ENCODE results near the gene SLC22A4. TPM values are rescaled to one million over a fixed set of nuclear protein-coding genes. Genes with fewer than 3 reads are reported as not detected.

Gene SLC22A4
- polyA plus RNA-seq, 1 donor (not counting 4 experiments of a cell fraction or from before 2014, with no cell fraction given): 1.4 TPM

DNA sequence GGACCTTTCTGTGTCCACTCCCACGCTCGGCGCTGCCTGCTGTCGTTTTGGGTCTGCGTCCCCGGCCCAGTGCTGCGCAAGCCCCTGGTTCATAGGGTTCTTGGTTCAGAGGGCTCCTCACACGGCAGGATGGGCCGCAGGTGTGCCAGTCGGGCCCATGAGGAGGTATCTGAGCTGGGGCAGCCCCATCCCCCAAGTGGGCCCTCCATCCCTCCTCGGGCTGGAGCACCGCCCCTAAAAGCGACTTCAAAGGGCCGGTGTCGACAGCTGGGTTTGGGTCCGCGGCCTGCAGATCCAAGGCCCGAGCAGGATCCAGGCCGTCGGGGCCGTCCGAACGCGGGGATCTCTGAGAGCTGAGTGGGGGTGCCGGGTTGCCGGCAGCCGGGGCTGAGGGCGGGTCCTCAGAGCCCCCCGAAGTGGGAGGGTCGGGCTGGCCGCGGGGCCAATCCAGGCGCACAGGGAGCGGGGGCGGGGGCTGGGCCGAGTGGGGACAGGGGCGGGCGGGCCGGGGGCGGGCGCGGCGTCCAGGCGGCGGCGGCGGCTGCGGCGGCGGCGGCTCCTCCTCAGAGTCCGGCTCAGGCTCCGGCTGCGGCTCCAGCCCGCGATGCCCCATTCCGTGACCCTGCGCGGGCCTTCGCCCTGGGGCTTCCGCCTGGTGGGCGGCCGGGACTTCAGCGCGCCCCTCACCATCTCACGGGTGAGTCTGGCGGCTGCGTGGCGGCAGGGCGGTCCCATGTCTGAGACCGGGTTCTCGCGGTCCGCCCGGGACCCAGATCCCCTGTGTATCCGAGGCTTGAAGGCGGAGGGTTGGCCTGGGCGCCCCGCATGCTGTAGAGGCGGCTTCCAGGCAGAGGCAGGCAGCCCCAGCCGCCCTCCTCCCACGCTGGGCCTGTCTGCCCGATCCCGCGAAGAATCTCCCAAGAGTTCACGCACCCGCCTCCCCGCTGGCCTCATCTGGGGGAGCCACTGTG lies 36.8 kb upstream of the SLC22A4 start, which contains the start of gene PDLIM4:
Gene PDLIM4 (plus strand): TSS at position 566 of the 971 bp plus-strand sequence. CDS start 39 bp downstream, at position 605.
- H3K4me1 ChIP-seq (ENCODE audit: control insufficient read depth, extremely low read depth, insufficient read depth, low read length): peaks cover 47% of the 10 kb centered on the region
- peaks cover 4 to 11% of the 10 kb centered on the region in 2 experiments for H3K36me3 ChIP-seq (ENCODE audit: control insufficient read depth in 2 of 2, extremely low read depth in 1 of 2, insufficient read depth in 2 of 2, low read length in 2 of 2)
- DNase-seq (ENCODE audit: low read depth, low spot score) (no peak), FAIRE-seq (no peak)
- H3K9me3 ChIP-seq (ENCODE audit: control insufficient read depth, low read depth, low read length): no peaks in the 10 kb centered on the region
- peak within 1 kb of the TSS; percentile 81 for H3K27ac ChIP-seq (ENCODE audit: control insufficient read depth, insufficient read depth, low read length)
- H3K4me2 ChIP-seq (ENCODE audit: control insufficient read depth, extremely low read depth, insufficient read depth, low read depth, low read length): peak within 1 kb of the TSS; percentile 100
- H3K27me3 ChIP-seq (ENCODE audit: control insufficient read depth, extremely low read depth, insufficient read depth, low read length): no peaks in the 10 kb centered on the region
- peak within 1 kb of the TSS; percentile 74 to 95 (median 87) for H3K4me3 ChIP-seq (ENCODE audit: control insufficient read depth in 2 of 3, extremely low read depth in 1 of 3, insufficient read depth in 2 of 3, low read depth in 1 of 3, low read length in 3 of 3)
- dilution Hi-C loops (cut with MboI; ENCODE audit: extremely low pct_ligation_motif_present, low sequenced_read_pairs): no loop called here
- H3K79me2 ChIP-seq (ENCODE audit: control insufficient read depth, insufficient read depth, low read length): peaks cover 28% of the 10 kb centered on the region
- H3K9me1 ChIP-seq (ENCODE audit: control insufficient read depth, extremely low read depth, insufficient read depth, low read length): peaks cover 2% of the 10 kb centered on the region
- H4K20me1 ChIP-seq (ENCODE audit: control insufficient read depth, extremely low read depth, insufficient read depth, low read length): no peaks in the 10 kb centered on the region
- H2AFZ ChIP-seq (ENCODE audit: control insufficient read depth, low read length): peak within 1 kb of the TSS; percentile 51
- peak within 1 kb of the TSS; percentile 94 for H3K9ac ChIP-seq (ENCODE audit: control insufficient read depth, extremely low read depth, insufficient read depth, low read length)
- no peak for TF ChIP-seq EZH2 (IDR thresholded peaks at IDR 0.05; ENCODE audit: low read length)
- TF ChIP-seq CTCF (optimal IDR thresholded peaks at IDR 0.05 in 1 of 3, IDR thresholded peaks at IDR 0.05 in 1 of 3, conservative IDR thresholded peaks at IDR 0.05 in 1 of 3; ENCODE audit: extremely low read depth in 1 of 3, insufficient read depth in 2 of 3, low read length in 3 of 3): no peak

GRCh38 chr5:132258102-132259068 lies 35.8 kb upstream of the SLC22A4 start:
- Histone ChIP-seq H3K79me2 (ENCODE audit: control insufficient read depth, insufficient read depth, low read length) (peaks cover 29% of the 10 kb centered on the region), H3K36me3 (ENCODE audit: control insufficient read depth in 2 of 2, extremely low read depth in 1 of 2, insufficient read depth in 2 of 2, low read length in 2 of 2) (peaks cover 10 to 17% of the 10 kb centered on the region in 2 experiments), H3K9ac (ENCODE audit: control insufficient read depth, extremely low read depth, insufficient read depth, low read length) (peak overlapping the region; percentile 94), H3K27me3 (ENCODE audit: control insufficient read depth, extremely low read depth, insufficient read depth, low read length) (no peaks in the 10 kb centered on the region), H3K4me2 (ENCODE audit: control insufficient read depth, extremely low read depth, insufficient read depth, low read depth, low read length) (peak overlapping the region; percentile 100), H3K9me3 (ENCODE audit: control insufficient read depth, low read depth, low read length) (no peaks in the 10 kb centered on the region), H4K20me1 (ENCODE audit: control insufficient read depth, extremely low read depth, insufficient read depth, low read length) (no peaks in the 10 kb centered on the region), H3K4me3 (ENCODE audit: control insufficient read depth in 2 of 3, extremely low read depth in 1 of 3, insufficient read depth in 2 of 3, low read depth in 1 of 3, low read length in 3 of 3) (peak overlapping the region; percentile 74 to 95 (median 87)), H3K4me1 (ENCODE audit: control insufficient read depth, extremely low read depth, insufficient read depth, low read length) (peaks cover 48% of the 10 kb centered on the region), H3K27ac (ENCODE audit: control insufficient read depth, insufficient read depth, low read length) (peak overlapping the region; percentile 81), H3K9me1 (ENCODE audit: control insufficient read depth, extremely low read depth, insufficient read depth, low read length) (peaks cover 2% of the 10 kb centered on the region), H2AFZ (ENCODE audit: control insufficient read depth, low read length) (peak overlapping the region; percentile 33)
- DNase-seq (ENCODE audit: low read depth, low spot score) (no peak), FAIRE-seq (peak; percentile 13)
- dilution Hi-C loops (cut with MboI; ENCODE audit: extremely low pct_ligation_motif_present, low sequenced_read_pairs): no loop called here
- TF ChIP-seq EZH2 (IDR thresholded peaks at IDR 0.05; ENCODE audit: low read length): no peak
- no peak for TF ChIP-seq CTCF (optimal IDR thresholded peaks at IDR 0.05 in 1 of 3, IDR thresholded peaks at IDR 0.05 in 1 of 3, conservative IDR thresholded peaks at IDR 0.05 in 1 of 3; ENCODE audit: extremely low read depth in 1 of 3, insufficient read depth in 2 of 3, low read length in 3 of 3)
